HEK293 (cell line): Measurements from ENCODE around the gene ENAH.

Source experiments
- GLIS2 ChIP-seq: fragments of 450-650 bp; formaldehyde crosslinking; IDR thresholded peaks from 2 replicates; pipeline ENCODE4 v1.5.1; 2016; ENCODE audit warnings: missing biosample characterization, missing genetic modification characterization
- KLF9 ChIP-seq: fragments of 450-650 bp; formaldehyde crosslinking; IDR thresholded peaks from 2 replicates; pipeline ENCODE4 v1.5.1; 2016; ENCODE audit warnings: missing biosample characterization, missing genetic modification characterization, low read depth
- RBAK ChIP-seq: fragments of 450-650 bp; formaldehyde crosslinking; IDR thresholded peaks from 2 replicates; pipeline ENCODE4 v1.5.1; 2016; ENCODE audit warnings: missing biosample characterization, missing genetic modification characterization
- ZBTB1 ChIP-seq: fragments of 450-650 bp; formaldehyde crosslinking; IDR thresholded peaks from 2 replicates; pipeline ENCODE4 v1.5.1; 2016; ENCODE audit warnings: missing biosample characterization, missing genetic modification characterization
- ZNF114 ChIP-seq: fragments of 450-650 bp; formaldehyde crosslinking; IDR thresholded peaks from 2 replicates; pipeline ENCODE4 v1.5.0; 2017; ENCODE audit warnings: missing biosample characterization, missing genetic modification characterization
- ZNF175 ChIP-seq: fragments of 450-650 bp; formaldehyde crosslinking; IDR thresholded peaks from 2 replicates; pipeline ENCODE4 v1.5.1; 2016; ENCODE audit warnings: missing biosample characterization, missing genetic modification characterization
- ZNF19 ChIP-seq: fragments of 450-650 bp; formaldehyde crosslinking; IDR thresholded peaks from 2 replicates; pipeline ENCODE4; 2016; ENCODE audit warnings: missing biosample characterization, missing genetic modification characterization, low read depth
- ZNF350 ChIP-seq: fragments of 450-650 bp; formaldehyde crosslinking; IDR thresholded peaks from 2 replicates; pipeline ENCODE4 v1.5.0; 2017; ENCODE audit warnings: missing biosample characterization, mild to moderate bottlenecking, missing genetic modification characterization
- ZNF530 ChIP-seq: fragments of 450-650 bp; formaldehyde crosslinking; IDR thresholded peaks from 2 replicates; pipeline ENCODE4 v1.5.1; 2016; ENCODE audit warnings: low read depth, missing biosample characterization, missing genetic modification characterization
- ZNF629 ChIP-seq: fragments of 450-650 bp; formaldehyde crosslinking; IDR thresholded peaks from 2 replicates; pipeline ENCODE4 v1.5.1; 2017; ENCODE audit warnings: missing biosample characterization, missing genetic modification characterization
- ZNF664 ChIP-seq: fragments of 450-650 bp; formaldehyde crosslinking; IDR thresholded peaks from 2 replicates; pipeline ENCODE4 v1.5.1; 2016; ENCODE audit warnings: missing biosample characterization, missing genetic modification characterization
- ZNF792 ChIP-seq: fragments of 450-650 bp; formaldehyde crosslinking; IDR thresholded peaks from 2 replicates; pipeline ENCODE4 v1.5.1; 2016; ENCODE audit warnings: missing biosample characterization, missing genetic modification characterization
- TF ChIP-seq, protein P1 (sequence below): fragments of 450-650 bp; formaldehyde crosslinking; IDR thresholded peaks from 2 replicates; pipeline ENCODE4 v1.5.1; 2017; ENCODE audit warnings: missing biosample characterization, missing genetic modification characterization
- TF ChIP-seq, protein P2 (sequence below): fragments of 450-650 bp; formaldehyde crosslinking; IDR thresholded peaks from 2 replicates; pipeline ENCODE4 v1.5.1; 2016; ENCODE audit warnings: missing biosample characterization, missing genetic modification characterization
- TF ChIP-seq, protein P3 (sequence below): fragments of 450-650 bp; formaldehyde crosslinking; conservative IDR thresholded peaks from 2 replicates; pipeline ENCODE4 v1.5.1; 2016; ENCODE audit warnings: low read depth, missing biosample characterization, missing genetic modification characterization
- TF ChIP-seq, protein P4 (sequence below): fragments of 450-650 bp; formaldehyde crosslinking; IDR thresholded peaks from 2 replicates; pipeline ENCODE4 v1.5.1; 2016; ENCODE audit warnings: missing biosample characterization, missing genetic modification characterization
- TF ChIP-seq, protein P5 (sequence below): fragments of 450-650 bp; formaldehyde crosslinking; IDR thresholded peaks from 2 replicates; pipeline ENCODE4 v1.5.1; 2016; ENCODE audit warnings: missing biosample characterization, missing genetic modification characterization
- TF ChIP-seq, protein P6 (sequence below): fragments of 450-650 bp; formaldehyde crosslinking; IDR thresholded peaks from 2 replicates; pipeline ENCODE4 v1.5.1; 2016; ENCODE audit warnings: missing biosample characterization, missing genetic modification characterization
- TF ChIP-seq, protein P7 (sequence below): fragments of 450-650 bp; formaldehyde crosslinking; conservative IDR thresholded peaks from 2 replicates; pipeline ENCODE4 v1.5.1; 2016; ENCODE audit warnings: low read depth, missing biosample characterization, missing genetic modification characterization
- TF ChIP-seq, protein P8 (sequence below): fragments of 450-650 bp; formaldehyde crosslinking; IDR thresholded peaks from 2 replicates; pipeline ENCODE4 v1.5.1; 2016; ENCODE audit warnings: missing biosample characterization, missing genetic modification characterization

ENAH gene

DNA sequence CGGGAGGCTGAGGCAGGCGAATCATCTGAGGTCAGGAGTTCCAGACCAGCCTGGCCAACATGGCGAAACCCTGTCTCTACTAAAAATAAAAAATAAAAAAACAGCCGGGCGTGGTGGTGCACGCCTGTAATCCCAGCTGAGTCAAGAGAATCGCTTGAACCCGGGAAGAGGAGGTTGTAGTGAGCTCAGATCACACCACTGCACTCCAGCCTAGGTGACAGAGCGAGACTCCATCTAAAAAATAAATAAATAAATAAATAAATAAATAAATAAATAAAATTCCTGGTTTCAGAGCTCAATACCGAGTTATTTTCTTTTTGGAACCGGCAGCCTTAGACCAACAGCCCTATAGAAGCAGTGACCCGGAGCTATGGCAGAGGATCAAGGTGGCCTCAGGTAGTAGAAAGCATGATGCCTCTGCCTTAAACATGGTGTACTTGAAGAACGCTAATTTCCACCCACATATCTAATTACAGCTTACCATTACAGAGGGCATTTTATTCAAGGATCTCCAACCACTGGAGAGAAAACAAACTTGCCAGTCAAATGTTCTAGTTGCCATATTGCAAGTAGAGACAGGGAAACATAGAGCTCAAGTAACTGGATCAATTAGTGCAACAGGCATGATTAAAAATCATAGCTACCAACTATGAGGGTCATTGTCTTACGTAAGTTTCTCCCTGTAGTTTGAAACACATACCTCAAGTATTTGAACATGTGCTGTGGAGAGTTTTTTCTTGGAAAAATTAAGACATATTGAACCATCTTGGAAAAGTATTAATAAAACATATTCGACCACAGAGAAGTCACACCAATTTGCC, 2.0 kb upstream of the ENAH start (continued):
- TF ChIP-seq, protein P1, sequence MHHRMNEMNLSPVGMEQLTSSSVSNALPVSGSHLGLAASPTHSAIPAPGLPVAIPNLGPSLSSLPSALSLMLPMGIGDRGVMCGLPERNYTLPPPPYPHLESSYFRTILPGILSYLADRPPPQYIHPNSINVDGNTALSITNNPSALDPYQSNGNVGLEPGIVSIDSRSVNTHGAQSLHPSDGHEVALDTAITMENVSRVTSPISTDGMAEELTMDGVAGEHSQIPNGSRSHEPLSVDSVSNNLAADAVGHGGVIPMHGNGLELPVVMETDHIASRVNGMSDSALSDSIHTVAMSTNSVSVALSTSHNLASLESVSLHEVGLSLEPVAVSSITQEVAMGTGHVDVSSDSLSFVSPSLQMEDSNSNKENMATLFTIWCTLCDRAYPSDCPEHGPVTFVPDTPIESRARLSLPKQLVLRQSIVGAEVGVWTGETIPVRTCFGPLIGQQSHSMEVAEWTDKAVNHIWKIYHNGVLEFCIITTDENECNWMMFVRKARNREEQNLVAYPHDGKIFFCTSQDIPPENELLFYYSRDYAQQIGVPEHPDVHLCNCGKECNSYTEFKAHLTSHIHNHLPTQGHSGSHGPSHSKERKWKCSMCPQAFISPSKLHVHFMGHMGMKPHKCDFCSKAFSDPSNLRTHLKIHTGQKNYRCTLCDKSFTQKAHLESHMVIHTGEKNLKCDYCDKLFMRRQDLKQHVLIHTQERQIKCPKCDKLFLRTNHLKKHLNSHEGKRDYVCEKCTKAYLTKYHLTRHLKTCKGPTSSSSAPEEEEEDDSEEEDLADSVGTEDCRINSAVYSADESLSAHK (tag by site-specific recombination) = no peak
- TF ChIP-seq ZNF792 (peak; percentile 20; the same call in 1 of the 2 replicates), ZNF664 (tag by site-specific recombination) (peak; percentile 94), ZNF350 (no peak), ZNF175 (tag by site-specific recombination) (no peak), RBAK (tag by site-specific recombination) (peak; percentile 86; the same call in 1 of the 2 replicates), ZNF19 (no peak; the same call in 1 of the 2 replicates), GLIS2 (tag by site-specific recombination) (no peak), ZNF530 (peak; percentile 91), ZNF629 (tag by site-specific recombination) (peak; percentile 69), ZNF114 (tag by site-specific recombination) (no peak), KLF9 (tag by site-specific recombination) (no peak), ZBTB1 (peak; percentile 93)
- TF ChIP-seq, protein P2, sequence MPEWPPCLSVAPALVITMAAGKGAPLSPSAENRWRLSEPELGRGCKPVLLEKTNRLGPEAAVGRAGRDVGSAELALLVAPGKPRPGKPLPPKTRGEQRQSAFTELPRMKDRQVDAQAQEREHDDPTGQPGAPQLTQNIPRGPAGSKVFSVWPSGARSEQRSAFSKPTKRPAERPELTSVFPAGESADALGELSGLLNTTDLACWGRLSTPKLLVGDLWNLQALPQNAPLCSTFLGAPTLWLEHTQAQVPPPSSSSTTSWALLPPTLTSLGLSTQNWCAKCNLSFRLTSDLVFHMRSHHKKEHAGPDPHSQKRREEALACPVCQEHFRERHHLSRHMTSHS (tag by site-specific recombination) = no peak
- TF ChIP-seq, protein P3, sequence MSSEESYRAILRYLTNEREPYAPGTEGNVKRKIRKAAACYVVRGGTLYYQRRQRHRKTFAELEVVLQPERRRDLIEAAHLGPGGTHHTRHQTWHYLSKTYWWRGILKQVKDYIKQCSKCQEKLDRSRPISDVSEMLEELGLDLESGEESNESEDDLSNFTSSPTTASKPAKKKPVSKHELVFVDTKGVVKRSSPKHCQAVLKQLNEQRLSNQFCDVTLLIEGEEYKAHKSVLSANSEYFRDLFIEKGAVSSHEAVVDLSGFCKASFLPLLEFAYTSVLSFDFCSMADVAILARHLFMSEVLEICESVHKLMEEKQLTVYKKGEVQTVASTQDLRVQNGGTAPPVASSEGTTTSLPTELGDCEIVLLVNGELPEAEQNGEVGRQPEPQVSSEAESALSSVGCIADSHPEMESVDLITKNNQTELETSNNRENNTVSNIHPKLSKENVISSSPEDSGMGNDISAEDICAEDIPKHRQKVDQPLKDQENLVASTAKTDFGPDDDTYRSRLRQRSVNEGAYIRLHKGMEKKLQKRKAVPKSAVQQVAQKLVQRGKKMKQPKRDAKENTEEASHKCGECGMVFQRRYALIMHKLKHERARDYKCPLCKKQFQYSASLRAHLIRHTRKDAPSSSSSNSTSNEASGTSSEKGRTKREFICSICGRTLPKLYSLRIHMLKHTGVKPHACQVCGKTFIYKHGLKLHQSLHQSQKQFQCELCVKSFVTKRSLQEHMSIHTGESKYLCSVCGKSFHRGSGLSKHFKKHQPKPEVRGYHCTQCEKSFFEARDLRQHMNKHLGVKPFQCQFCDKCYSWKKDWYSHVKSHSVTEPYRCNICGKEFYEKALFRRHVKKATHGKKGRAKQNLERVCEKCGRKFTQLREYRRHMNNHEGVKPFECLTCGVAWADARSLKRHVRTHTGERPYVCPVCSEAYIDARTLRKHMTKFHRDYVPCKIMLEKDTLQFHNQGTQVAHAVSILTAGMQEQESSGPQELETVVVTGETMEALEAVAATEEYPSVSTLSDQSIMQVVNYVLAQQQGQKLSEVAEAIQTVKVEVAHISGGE (tag by site-specific recombination) = peak; percentile 89
- TF ChIP-seq, protein P4, sequence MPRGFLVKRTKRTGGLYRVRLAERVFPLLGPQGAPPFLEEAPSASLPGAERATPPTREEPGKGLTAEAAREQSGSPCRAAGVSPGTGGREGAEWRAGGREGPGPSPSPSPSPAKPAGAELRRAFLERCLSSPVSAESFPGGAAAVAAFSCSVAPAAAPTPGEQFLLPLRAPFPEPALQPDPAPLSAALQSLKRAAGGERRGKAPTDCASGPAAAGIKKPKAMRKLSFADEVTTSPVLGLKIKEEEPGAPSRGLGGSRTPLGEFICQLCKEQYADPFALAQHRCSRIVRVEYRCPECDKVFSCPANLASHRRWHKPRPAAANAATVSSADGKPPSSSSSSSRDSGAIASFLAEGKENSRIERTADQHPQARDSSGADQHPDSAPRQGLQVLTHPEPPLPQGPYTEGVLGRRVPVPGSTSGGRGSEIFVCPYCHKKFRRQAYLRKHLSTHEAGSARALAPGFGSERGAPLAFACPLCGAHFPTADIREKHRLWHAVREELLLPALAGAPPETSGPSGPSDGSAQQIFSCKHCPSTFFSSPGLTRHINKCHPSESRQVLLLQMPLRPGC (tag by site-specific recombination) = no peak
- TF ChIP-seq, protein P5, sequence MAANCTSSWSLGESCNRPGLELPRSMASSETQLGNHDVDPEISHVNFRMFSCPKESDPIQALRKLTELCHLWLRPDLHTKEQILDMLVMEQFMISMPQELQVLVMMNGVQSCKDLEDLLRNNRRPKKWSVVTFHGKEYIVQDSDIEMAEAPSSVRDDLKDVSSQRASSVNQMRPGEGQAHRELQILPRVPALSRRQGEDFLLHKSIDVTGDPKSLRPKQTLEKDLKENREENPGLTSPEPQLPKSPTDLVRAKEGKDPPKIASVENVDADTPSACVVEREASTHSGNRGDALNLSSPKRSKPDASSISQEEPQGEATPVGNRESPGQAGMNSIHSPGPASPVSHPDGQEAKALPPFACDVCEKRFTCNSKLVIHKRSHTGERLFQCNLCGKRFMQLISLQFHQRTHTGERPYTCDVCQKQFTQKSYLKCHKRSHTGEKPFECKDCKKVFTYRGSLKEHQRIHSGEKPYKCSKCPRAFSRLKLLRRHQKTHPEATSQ (tag by site-specific recombination) = no peak
- TF ChIP-seq, protein P6, sequence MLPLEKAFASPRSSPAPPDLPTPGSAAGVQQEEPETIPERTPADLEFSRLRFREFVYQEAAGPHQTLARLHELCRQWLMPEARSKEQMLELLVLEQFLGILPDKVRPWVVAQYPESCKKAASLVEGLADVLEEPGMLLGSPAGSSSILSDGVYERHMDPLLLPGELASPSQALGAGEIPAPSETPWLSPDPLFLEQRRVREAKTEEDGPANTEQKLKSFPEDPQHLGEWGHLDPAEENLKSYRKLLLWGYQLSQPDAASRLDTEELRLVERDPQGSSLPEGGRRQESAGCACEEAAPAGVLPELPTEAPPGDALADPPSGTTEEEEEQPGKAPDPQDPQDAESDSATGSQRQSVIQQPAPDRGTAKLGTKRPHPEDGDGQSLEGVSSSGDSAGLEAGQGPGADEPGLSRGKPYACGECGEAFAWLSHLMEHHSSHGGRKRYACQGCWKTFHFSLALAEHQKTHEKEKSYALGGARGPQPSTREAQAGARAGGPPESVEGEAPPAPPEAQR = no peak
- TF ChIP-seq, protein P7, sequence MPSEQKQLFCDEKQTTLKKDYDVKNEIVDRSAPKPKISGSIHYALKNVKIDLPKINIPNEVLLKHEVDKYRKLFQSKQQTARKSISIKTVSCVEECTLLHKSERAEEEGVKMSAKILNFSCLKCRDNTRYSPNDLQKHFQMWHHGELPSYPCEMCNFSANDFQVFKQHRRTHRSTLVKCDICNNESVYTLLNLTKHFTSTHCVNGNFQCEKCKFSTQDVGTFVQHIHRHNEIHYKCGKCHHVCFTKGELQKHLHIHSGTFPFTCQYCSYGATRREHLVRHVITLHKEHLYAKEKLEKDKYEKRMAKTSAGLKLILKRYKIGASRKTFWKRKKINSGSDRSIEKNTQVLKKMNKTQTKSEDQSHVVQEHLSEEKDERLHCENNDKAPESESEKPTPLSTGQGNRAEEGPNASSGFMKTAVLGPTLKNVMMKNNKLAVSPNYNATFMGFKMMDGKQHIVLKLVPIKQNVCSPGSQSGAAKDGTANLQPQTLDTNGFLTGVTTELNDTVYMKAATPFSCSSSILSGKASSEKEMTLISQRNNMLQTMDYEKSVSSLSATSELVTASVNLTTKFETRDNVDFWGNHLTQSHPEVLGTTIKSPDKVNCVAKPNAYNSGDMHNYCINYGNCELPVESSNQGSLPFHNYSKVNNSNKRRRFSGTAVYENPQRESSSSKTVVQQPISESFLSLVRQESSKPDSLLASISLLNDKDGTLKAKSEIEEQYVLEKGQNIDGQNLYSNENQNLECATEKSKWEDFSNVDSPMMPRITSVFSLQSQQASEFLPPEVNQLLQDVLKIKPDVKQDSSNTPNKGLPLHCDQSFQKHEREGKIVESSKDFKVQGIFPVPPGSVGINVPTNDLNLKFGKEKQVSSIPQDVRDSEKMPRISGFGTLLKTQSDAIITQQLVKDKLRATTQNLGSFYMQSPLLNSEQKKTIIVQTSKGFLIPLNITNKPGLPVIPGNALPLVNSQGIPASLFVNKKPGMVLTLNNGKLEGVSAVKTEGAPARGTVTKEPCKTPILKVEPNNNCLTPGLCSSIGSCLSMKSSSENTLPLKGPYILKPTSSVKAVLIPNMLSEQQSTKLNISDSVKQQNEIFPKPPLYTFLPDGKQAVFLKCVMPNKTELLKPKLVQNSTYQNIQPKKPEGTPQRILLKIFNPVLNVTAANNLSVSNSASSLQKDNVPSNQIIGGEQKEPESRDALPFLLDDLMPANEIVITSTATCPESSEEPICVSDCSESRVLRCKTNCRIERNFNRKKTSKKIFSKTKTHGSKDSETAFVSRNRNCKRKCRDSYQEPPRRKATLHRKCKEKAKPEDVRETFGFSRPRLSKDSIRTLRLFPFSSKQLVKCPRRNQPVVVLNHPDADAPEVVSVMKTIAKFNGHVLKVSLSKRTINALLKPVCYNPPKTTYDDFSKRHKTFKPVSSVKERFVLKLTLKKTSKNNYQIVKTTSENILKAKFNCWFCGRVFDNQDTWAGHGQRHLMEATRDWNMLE (tag by site-specific recombination) = peak; percentile 98
- TF ChIP-seq, protein P8, sequence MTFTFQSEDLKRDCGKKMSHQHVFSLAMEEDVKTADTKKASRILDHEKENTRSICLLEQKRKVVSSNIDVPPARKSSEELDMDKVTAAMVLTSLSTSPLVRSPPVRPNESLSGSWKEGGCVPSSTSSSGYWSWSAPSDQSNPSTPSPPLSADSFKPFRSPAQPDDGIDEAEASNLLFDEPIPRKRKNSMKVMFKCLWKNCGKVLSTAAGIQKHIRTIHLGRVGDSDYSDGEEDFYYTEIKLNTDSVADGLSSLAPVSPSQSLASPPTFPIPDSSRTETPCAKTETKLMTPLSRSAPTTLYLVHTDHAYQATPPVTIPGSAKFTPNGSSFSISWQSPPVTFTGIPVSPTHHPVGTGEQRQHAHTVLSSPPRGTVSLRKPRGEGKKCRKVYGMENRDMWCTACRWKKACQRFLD (tag by site-specific recombination) = peak; percentile 64; the same call in 1 of the 2 replicates
